ENCODE data around the gene SLC16A13. TPM values are rescaled to one million over a fixed set of nuclear protein-coding genes. Genes with fewer than 3 reads are reported as not detected.
A peak's percentile ranks its signal among the peaks of the same experiment; 100 is the strongest.
"Not testable (repeated sequence)": the region's sequence is repeated elsewhere in the genome, so short reads cannot be mapped to it uniquely, and the experiment has no call there.

Gene SLC16A13
- total and polyA plus RNA-seq, 2 donors (not counting 1 experiment from before 2014, with no cell fraction given), result 1.3 to 1.4 TPM

DNA sequence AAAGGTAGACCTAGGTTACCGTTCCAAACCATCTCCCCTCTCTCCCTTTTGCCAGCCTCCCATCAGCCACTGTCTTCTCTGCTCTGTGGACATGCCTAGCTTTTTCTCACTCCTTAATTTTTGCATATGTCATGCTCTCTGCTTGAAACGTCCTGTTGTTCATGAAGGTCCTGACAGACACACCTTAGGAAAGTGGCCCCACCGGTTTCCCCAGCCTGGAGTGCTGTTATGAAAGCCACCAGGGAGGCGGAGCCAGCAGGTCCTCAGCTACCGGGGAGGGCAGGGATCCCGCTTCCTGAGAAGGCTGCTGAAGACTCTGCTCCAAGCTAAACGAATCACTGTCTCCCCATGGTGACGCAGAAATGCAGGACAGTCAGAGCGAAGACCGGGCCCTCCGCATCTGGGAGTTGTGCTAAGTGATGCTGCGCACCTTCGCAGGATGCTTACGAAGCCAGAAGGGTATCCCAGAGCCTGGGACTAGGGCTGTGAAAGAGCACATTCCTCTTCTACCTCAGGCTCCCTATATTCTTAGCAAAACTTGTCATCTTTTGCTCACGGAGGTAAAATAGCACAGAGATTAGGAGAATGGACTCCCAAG, 10.4 kb downstream of the SLC16A13 start:
- no peak overlapping the region for H3K4me3 ChIP-seq (replicated peaks in 1 of 4; ENCODE audit: control extremely low read depth in 1 of 4, insufficient read depth in 1 of 4, low read depth in 3 of 4, low read length in 4 of 4)
- H3K27ac ChIP-seq (ENCODE audit: insufficient read depth, low read length), result no peak overlapping the region
- no peaks in the 10 kb centered on the region for H3K9me3 ChIP-seq (ENCODE audit: control insufficient read depth, insufficient read depth, low read depth, low read length)
- H3K27me3 ChIP-seq (ENCODE audit: control insufficient read depth, insufficient read depth, low read length), result peaks cover 18% of the 10 kb centered on the region
- TF ChIP-seq, protein P1, sequence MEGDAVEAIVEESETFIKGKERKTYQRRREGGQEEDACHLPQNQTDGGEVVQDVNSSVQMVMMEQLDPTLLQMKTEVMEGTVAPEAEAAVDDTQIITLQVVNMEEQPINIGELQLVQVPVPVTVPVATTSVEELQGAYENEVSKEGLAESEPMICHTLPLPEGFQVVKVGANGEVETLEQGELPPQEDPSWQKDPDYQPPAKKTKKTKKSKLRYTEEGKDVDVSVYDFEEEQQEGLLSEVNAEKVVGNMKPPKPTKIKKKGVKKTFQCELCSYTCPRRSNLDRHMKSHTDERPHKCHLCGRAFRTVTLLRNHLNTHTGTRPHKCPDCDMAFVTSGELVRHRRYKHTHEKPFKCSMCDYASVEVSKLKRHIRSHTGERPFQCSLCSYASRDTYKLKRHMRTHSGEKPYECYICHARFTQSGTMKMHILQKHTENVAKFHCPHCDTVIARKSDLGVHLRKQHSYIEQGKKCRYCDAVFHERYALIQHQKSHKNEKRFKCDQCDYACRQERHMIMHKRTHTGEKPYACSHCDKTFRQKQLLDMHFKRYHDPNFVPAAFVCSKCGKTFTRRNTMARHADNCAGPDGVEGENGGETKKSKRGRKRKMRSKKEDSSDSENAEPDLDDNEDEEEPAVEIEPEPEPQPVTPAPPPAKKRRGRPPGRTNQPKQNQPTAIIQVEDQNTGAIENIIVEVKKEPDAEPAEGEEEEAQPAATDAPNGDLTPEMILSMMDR (conservative IDR thresholded peaks at IDR 0.05 in 1 of 2, IDR thresholded peaks at IDR 0.05 in 1 of 2; ENCODE audit: low read depth in 1 of 2, low read length in 2 of 2), result no peak
- no peak for TF ChIP-seq EZH2 (IDR thresholded peaks at IDR 0.05; ENCODE audit: low read length, missing control alignments)
- no peak overlapping the region for H3K9ac ChIP-seq (ENCODE audit: insufficient read depth, low read length)
- H3K36me3 ChIP-seq (ENCODE audit: control insufficient read depth, insufficient read depth, low read length), result no peaks in the 10 kb centered on the region
- H3K4me2 ChIP-seq (ENCODE audit: extremely low read depth, insufficient read depth, low read length), result peak overlapping the region; percentile 0
- no peaks in the 10 kb centered on the region for H4K20me1 ChIP-seq (ENCODE audit: control insufficient read depth, extremely low read depth, insufficient read depth, low read length)
- H2AFZ ChIP-seq (ENCODE audit: low read length), result peak overlapping the region; percentile 22
- no peak for DNase-seq (ENCODE audit: low read depth in 2 of 2)
- no peaks in the 10 kb centered on the region for H3K79me2 ChIP-seq (ENCODE audit: control insufficient read depth, insufficient read depth, low read length)
- H3K4me1 ChIP-seq (ENCODE audit: control insufficient read depth, extremely low read depth, insufficient read depth, low read length), result peaks cover 3% of the 10 kb centered on the region

DNA sequence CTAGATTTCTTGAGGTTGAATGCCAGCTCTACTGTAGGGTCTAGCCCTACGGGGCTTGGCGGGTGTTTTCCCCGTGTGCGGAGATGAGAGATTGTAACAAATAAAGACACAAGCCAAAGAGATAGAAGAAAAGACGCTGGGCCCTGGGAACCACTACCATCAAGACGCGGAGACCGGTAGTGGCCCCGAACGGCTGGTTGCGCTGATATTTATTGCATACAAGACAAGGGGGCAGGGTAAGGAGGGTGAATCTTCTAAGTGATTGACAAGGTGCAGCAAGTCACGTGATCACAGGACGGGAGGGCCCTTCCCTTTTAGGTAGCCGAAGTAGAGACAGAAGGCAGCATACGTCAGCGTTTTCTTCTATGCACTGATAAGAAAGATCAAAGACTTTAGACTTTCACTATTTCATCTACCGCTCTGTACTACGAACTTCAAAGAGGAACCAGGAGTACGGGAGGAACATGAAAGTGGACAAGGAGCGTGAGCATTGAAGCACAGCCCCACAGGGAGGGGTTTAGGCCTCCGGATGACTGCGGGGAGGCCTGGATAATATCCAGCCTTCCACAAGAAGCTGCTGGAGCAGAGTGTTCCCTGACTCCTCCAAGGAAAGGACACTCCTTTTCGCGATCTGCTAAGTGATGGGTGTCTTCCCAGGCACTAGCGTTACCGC, 11.0 kb downstream of the SLC16A13 start:
- not testable (repeated sequence) for H3K9ac ChIP-seq (ENCODE audit: insufficient read depth, low read length); H3K36me3 ChIP-seq (ENCODE audit: control insufficient read depth, insufficient read depth, low read length); H3K27ac ChIP-seq (ENCODE audit: insufficient read depth, low read length); H3K79me2 ChIP-seq (ENCODE audit: control insufficient read depth, insufficient read depth, low read length); DNase-seq (ENCODE audit: low read depth in 2 of 2); H3K4me1 ChIP-seq (ENCODE audit: control insufficient read depth, extremely low read depth, insufficient read depth, low read length); H4K20me1 ChIP-seq (ENCODE audit: control insufficient read depth, extremely low read depth, insufficient read depth, low read length); H3K9me3 ChIP-seq (ENCODE audit: control insufficient read depth, insufficient read depth, low read depth, low read length)
- peak overlapping the region in 2 of 4 experiments; percentile 2 to 31 for H3K4me3 ChIP-seq (replicated peaks in 1 of 4; ENCODE audit: control extremely low read depth in 1 of 4, insufficient read depth in 1 of 4, low read depth in 3 of 4, low read length in 4 of 4)
- peak overlapping the region; percentile 0 for H3K4me2 ChIP-seq (ENCODE audit: extremely low read depth, insufficient read depth, low read length)
- peak overlapping the region; percentile 22 for H2AFZ ChIP-seq (ENCODE audit: low read length)
- H3K27me3 ChIP-seq (ENCODE audit: control insufficient read depth, insufficient read depth, low read length), result peaks cover 18% of the 10 kb centered on the region

DNA sequence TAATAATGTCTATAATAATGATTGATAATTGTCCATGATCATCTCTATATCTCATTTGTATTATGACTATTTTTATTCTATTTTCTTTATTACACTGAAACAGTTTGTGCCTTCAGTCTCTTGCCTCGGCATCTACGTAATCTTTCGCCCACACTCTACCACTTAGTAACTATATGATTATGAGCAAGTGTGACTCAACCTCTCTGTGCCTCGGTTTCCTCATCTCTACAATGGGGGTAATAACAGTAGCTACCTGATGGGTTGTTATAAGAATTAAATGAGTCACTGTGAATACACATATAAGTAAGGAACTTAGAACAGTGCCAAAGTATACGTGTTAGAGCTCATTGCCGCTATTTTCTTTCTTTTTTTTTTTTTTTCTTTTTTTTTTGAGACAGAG, 11.8 kb downstream of the SLC16A13 start:
- H2AFZ ChIP-seq (ENCODE audit: low read length), result no peak overlapping the region
- no peaks in the 10 kb centered on the region for H3K36me3 ChIP-seq (ENCODE audit: control insufficient read depth, insufficient read depth, low read length)
- TF ChIP-seq, protein P1 (conservative IDR thresholded peaks at IDR 0.05 in 1 of 2, IDR thresholded peaks at IDR 0.05 in 1 of 2; ENCODE audit: low read depth in 1 of 2, low read length in 2 of 2), result no peak
- TF ChIP-seq EZH2 (IDR thresholded peaks at IDR 0.05; ENCODE audit: low read length, missing control alignments), result no peak
- H3K9me3 ChIP-seq (ENCODE audit: control insufficient read depth, insufficient read depth, low read depth, low read length), result no peaks in the 10 kb centered on the region
- no peaks in the 10 kb centered on the region for H3K79me2 ChIP-seq (ENCODE audit: control insufficient read depth, insufficient read depth, low read length)
- no peak overlapping the region for H3K4me3 ChIP-seq (replicated peaks in 1 of 4; ENCODE audit: control extremely low read depth in 1 of 4, insufficient read depth in 1 of 4, low read depth in 3 of 4, low read length in 4 of 4)
- peaks cover 15% of the 10 kb centered on the region for H3K27me3 ChIP-seq (ENCODE audit: control insufficient read depth, insufficient read depth, low read length)
- no peak for DNase-seq (ENCODE audit: low read depth in 2 of 2)
- no peak overlapping the region for H3K27ac ChIP-seq (ENCODE audit: insufficient read depth, low read length)
- H4K20me1 ChIP-seq (ENCODE audit: control insufficient read depth, extremely low read depth, insufficient read depth, low read length), result no peaks in the 10 kb centered on the region
- H3K4me2 ChIP-seq (ENCODE audit: extremely low read depth, insufficient read depth, low read length), result no peak overlapping the region
- H3K9ac ChIP-seq (ENCODE audit: insufficient read depth, low read length), result no peak overlapping the region
- peaks cover 3% of the 10 kb centered on the region for H3K4me1 ChIP-seq (ENCODE audit: control insufficient read depth, extremely low read depth, insufficient read depth, low read length)
